ENCODE measurements around the gene COCH.

GRCh38 chr14:30915596-30915995 is 41.2 kb downstream of the COCH start:
- no peak for TF ChIP-seq PKNOX1 (IDR thresholded peaks at IDR 0.05)
- no peak for TF ChIP-seq ARNT (IDR thresholded peaks at IDR 0.05)
- TF ChIP-seq BHLHE40 (IDR thresholded peaks at IDR 0.05; ENCODE audit: borderline replicate concordance), result no peak
- no peak for TF ChIP-seq SP1 (IDR thresholded peaks at IDR 0.05)
- no peak for TF ChIP-seq SUZ12 (IDR thresholded peaks at IDR 0.05)
- no peak for TF ChIP-seq FOXA1 (IDR thresholded peaks at IDR 0.05)
- no peak for TF ChIP-seq LEF1 (IDR thresholded peaks at IDR 0.05; ENCODE audit: borderline replicate concordance)
